ENCODE results near the gene CST8. TPM values are rescaled to one million over a fixed set of nuclear protein-coding genes. Genes with fewer than 3 reads are reported as not detected.

CST8 gene
- total and polyA plus RNA-seq, 2 donors (not counting 1 experiment from before 2014, with no cell fraction given) = not detected

DNA sequence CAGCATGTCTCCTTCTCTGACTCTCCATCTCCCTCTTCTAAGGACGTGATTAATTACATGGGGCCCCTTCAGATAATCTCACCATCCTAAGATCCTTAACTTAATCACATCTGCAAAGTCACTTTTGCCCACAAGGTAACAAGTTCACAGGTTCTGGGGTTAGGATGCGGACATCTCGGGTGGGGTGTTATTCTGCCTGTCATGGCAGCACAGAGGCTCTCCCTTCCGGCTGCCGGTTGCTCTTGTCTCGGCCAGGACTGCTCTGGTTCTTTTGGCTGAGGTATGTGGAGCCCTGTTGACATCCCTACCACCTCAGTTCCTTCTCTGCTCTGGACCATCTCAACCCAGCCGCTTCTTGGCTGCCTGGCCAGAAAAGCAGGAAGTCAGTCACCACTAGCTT lies 34.0 kb upstream of the CST8 start:
- POLR2A ChIA-PET = no interaction called here

More for the DNA sequence above, 34.0 kb upstream of the CST8 start:
- Histone ChIP-seq H3K9me3 (ENCODE audit: control extremely low read depth in 1 of 3, control insufficient read depth in 2 of 3, insufficient read depth in 1 of 3, low read length in 2 of 3) (peaks cover 0 to 8% (median 3%) of the 10 kb centered on the region in 3 donors), H4K20me1 (ENCODE audit: control insufficient read depth, insufficient read depth, low read length, poor library complexity, severe bottlenecking) (no peaks in the 10 kb centered on the region), H2AFZ (ENCODE audit: insufficient read depth, low read depth, low read length, poor library complexity, severe bottlenecking) (peak overlapping the region; percentile 7), H3K27ac (ENCODE audit: low read length in 2 of 2) (no peak overlapping the region), H3K79me2 (ENCODE audit: control insufficient read depth, insufficient read depth, low read length) (no peaks in the 10 kb centered on the region), H3K36me3 (replicated peaks in 1 of 2; ENCODE audit: control extremely low read depth in 1 of 2, control insufficient read depth in 1 of 2, extremely low read depth in 1 of 2, insufficient read depth in 2 of 2, low read length in 1 of 2) (no peaks in the 10 kb centered on the region), H3K27me3 (replicated peaks in 1 of 4; ENCODE audit: control extremely low read depth in 1 of 4, control insufficient read depth in 3 of 4, insufficient read depth in 4 of 4, low read length in 3 of 4) (peaks cover 0 to 3% (median 0%) of the 10 kb centered on the region in 4 experiments), H3K4me1 (ENCODE audit: control insufficient read depth in 2 of 2, insufficient read depth in 2 of 2, low read length in 2 of 2) (peaks cover 2 to 9% of the 10 kb centered on the region in 2 donors), H3K4me3 (ENCODE audit: control extremely low read depth in 1 of 5, extremely low read depth in 1 of 5, insufficient read depth in 1 of 5, low read depth in 2 of 5, low read length in 4 of 5) (no peak overlapping the region), H3K4me2 (replicated peaks; ENCODE audit: low read depth, low read length, poor library complexity, severe bottlenecking) (no peak overlapping the region), H3K9ac (ENCODE audit: low read length) (no peak overlapping the region)
- peaks cover 10% of the 10 kb centered on the region for H3K27me3 Mint-ChIP-seq
- WGBS (ENCODE audit: insufficient coverage) = 100% methylated on average over 5 of the region's 7 CpGs
- no peaks in the 10 kb centered on the region for H3K4me1 Mint-ChIP-seq
- no peak for DNase-seq
- H3K4me3 Mint-ChIP-seq = no peak overlapping the region
- H3K9me3 Mint-ChIP-seq (ENCODE audit: insufficient read depth) = no peaks in the 10 kb centered on the region
- intact Hi-C loops (cut with micrococcal nuclease) = no loop called here
- CTCF ChIA-PET = no interaction called here
- ATAC-seq (ENCODE audit: low read depth) = no peak
- TF ChIP-seq CTCF (IDR thresholded peaks at IDR 0.05) (no peak), EZH2 (IDR thresholded peaks at IDR 0.05; ENCODE audit: borderline replicate concordance, insufficient read depth, low read depth, low read length, poor library complexity, severe bottlenecking) (no peak)
- H3K27ac Mint-ChIP-seq = no peak overlapping the region

Data from B cell (primary cell).